Calu3 (cell line): ENCODE measurements around the gene CROCC2. TPM values are rescaled to one million over a fixed set of nuclear protein-coding genes. Genes with fewer than 3 reads are reported as not detected.

Experiments used
- BruUV-seq: library from RNA; stranded (reverse); fragments of 400-500 nt; replicated peaks from 2 replicates; lab custom pipeline; 2021; lab: Mats Ljungman, UMichigan
- CTCF ChIA-PET: fragments of 300-600 bp; sonication (Branson Sonifier 250); formaldehyde crosslinking; loops from one replicate; lab custom pipeline; 2022; ENCODE audit warnings: antibody characterized with exemption; lab: Charles Lee
- DNase-seq: peaks from one replicate; pipeline ENCODE4 v3.0.0; 2022
- H3K27ac Mint-ChIP-seq: one replicate; pipeline ENCODE4 v1.8.0; 2022; ENCODE audit warnings: mixed read lengths; ENCODE audit not compliant: unreplicated experiment
- H3K27me3 Mint-ChIP-seq: one replicate; pipeline ENCODE4 v1.8.0; 2022; ENCODE audit warnings: mixed read lengths; ENCODE audit not compliant: unreplicated experiment
- H3K36me3 Mint-ChIP-seq: one replicate; pipeline ENCODE4 v1.8.0; 2022; ENCODE audit warnings: mild to moderate bottlenecking, moderate library complexity, mixed read lengths; ENCODE audit not compliant: insufficient read depth, unreplicated experiment
- H3K4me1 Mint-ChIP-seq: one replicate; pipeline ENCODE4 v1.8.0; 2022; ENCODE audit warnings: mild to moderate bottlenecking, low read depth, mixed read lengths; ENCODE audit not compliant: unreplicated experiment
- H3K4me3 Mint-ChIP-seq: one replicate; pipeline ENCODE4 v1.8.0; 2022; ENCODE audit warnings: mild to moderate bottlenecking, low read depth, moderate library complexity, mixed read lengths; ENCODE audit not compliant: unreplicated experiment
- H3K9me3 Mint-ChIP-seq: one replicate; pipeline ENCODE4 v1.8.0; 2022; ENCODE audit warnings: low read depth, mixed read lengths; ENCODE audit not compliant: unreplicated experiment
- intact Hi-C: fragments of 100-400 bp; cut with micrococcal nuclease; formaldehyde crosslinking; loops from one replicate; pipeline ENCODE4 v1.10.0; 2022; ENCODE audit not compliant: unreplicated experiment
- total RNA-seq: library from RNA; stranded (reverse); gene quantifications from 2 replicates; pipeline ENCODE4 v1.2.3, GENCODE V29; 2022
- TF ChIP-seq, protein P1 (sequence below): fragments of 200-600 bp; IDR thresholded peaks from one replicate; pipeline ENCODE4 v1.8.0; 2022; ENCODE audit warnings: antibody characterized with exemption; ENCODE audit not compliant: unreplicated experiment

CROCC2 gene
- total RNA-seq, 1 experiment from 2014 or later = not detected

DNA sequence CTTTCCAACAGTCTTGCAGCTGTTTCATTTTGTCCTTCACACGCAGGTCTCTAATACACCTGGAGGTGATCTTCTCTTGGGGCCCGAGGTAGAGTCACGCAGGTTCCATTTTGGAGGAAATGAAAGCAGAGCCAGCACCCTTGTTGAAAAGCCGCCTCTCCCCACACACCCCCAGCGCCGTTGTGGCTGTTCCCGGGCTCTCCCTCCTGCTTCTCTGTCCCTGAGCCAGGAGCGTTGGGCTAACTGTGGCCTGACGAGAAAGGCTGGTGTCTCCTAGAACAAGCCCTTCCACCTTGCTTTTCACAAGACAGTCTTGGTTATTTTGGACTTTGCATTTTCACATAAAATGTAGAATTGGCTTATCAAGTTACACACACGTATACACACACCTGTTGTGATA lies 108.6 kb downstream of the CROCC2 start:
- DNase-seq = no peak
- Mint-ChIP-seq H3K36me3 (peaks cover 6% of the 10 kb centered on the region), H3K27me3 (peaks cover 7% of the 10 kb centered on the region), H3K4me3 (no peak overlapping the region), H3K9me3 (no peaks in the 10 kb centered on the region), H3K27ac (no peak overlapping the region), H3K4me1 (no peaks in the 10 kb centered on the region)
- CTCF ChIA-PET = no interaction called here
- intact Hi-C loops = no loop called here
- TF ChIP-seq, protein P1, sequence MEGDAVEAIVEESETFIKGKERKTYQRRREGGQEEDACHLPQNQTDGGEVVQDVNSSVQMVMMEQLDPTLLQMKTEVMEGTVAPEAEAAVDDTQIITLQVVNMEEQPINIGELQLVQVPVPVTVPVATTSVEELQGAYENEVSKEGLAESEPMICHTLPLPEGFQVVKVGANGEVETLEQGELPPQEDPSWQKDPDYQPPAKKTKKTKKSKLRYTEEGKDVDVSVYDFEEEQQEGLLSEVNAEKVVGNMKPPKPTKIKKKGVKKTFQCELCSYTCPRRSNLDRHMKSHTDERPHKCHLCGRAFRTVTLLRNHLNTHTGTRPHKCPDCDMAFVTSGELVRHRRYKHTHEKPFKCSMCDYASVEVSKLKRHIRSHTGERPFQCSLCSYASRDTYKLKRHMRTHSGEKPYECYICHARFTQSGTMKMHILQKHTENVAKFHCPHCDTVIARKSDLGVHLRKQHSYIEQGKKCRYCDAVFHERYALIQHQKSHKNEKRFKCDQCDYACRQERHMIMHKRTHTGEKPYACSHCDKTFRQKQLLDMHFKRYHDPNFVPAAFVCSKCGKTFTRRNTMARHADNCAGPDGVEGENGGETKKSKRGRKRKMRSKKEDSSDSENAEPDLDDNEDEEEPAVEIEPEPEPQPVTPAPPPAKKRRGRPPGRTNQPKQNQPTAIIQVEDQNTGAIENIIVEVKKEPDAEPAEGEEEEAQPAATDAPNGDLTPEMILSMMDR = no peak
- BruUV-seq = no TSS peak

DNA sequence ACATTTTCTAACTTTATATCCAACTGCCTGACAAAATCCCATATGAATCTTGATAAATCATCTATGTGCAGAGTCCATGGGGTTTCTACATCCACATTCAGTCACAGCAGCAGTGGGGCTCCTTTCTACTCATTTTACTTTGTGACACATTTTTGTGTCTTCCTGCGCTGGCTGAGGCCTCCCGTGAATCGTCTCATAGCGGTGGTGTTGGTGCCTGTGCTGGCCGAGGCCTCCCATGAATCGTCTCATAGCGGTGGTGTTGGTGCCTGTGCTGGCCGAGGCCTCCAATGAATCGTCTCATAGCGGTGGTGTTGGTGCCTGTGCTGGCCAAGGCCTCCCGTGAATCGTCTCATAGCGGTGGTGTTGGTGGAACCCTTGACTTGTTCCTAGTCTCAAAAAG lies 109.3 kb downstream of the CROCC2 start:
- Mint-ChIP-seq H3K27me3 (no peaks in the 10 kb centered on the region), H3K4me3 (no peak overlapping the region), H3K4me1 (no peaks in the 10 kb centered on the region), H3K36me3 (peaks cover under 1% of the 10 kb centered on the region), H3K27ac (no peak overlapping the region), H3K9me3 (no peaks in the 10 kb centered on the region)
- intact Hi-C loops = no loop called here
- BruUV-seq = no TSS peak
- CTCF ChIA-PET = no interaction called here
- DNase-seq = no peak
- TF ChIP-seq, protein P1 = no peak

DNA sequence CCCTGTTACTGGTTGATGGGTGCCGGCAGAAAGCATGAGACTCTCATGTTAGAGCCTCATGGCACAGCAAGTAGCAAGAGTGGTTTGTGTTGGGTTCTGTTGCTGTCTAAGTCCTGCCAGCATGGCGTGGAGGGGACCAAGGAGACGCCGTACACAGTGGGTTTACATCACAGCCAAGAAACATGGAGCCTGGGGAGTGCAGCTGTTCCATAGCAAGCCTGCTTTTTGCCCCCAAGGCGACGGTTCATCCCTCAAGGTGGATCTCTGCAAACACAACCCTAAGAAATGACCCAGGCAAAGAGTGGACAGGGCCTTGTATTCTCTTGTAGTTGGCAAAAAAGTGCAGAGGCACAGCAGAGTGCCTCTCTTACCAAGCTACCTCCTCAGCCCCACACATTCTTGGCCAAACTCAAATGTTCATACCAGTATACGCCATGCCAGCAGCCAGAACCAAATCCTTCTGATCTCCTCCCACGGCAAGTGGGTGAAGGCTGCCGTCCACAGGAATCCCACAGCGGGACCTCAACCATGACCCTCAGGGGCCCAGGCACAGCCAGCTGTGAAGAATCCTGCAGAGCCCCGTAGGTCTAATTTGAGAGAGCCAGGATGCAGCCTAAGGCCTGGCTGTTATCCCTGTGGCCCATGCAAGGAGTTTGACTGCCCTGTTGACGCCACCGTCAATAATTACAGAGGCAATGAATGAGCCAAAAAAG lies 111.2 kb downstream of the CROCC2 start:
- CTCF ChIA-PET = no interaction called here
- Mint-ChIP-seq H3K4me1 (no peaks in the 10 kb centered on the region), H3K27me3 (peaks cover 17% of the 10 kb centered on the region), H3K4me3 (no peak overlapping the region), H3K9me3 (peaks cover 6% of the 10 kb centered on the region), H3K36me3 (no peaks in the 10 kb centered on the region), H3K27ac (no peak overlapping the region)
- TF ChIP-seq, protein P1 = no peak
- intact Hi-C loops = no loop called here
- DNase-seq = no peak
- BruUV-seq = no TSS peak

DNA sequence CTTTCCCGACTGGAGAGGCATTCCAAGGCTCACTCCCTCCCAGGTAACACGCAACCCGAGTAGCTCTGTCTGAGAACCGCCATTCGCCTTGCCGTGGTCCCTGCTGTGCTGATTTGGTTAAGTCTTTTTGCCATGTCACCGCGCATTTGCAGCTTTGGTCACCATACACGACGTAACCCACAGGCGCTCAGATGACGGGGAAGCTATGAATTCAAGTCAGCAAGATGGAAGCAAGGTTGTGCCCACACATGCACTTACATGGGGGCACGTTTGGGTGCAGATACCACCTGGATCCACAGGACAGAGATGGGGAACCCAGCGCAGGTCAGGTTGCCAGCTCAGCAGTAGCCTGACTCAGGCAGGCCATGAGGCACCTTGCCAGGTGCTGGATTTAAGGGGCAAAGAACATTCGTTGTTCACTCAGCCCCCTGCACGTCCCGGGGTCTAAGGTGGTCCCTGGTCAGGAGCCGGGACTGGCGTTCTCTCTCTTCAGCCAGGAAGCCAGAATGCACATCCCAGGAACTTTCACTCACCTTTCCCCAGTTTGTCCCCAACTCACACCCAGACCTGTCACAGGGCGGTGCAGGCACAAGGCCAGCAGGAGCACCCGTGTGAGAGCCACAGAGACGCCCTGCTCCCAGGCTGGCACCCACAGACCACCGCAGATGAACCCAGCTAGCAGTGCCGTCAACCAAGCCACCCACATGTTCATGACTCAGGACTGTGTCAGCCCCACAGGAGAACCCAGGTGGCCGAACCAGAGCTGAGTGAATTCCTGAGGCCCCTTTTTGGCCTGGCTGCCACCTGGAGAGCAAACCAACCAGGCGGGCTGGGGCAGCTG lies 112.1 kb downstream of the CROCC2 start:
- no TSS peak for BruUV-seq
- intact Hi-C loops = no loop called here
- DNase-seq = no peak
- Mint-ChIP-seq H3K27me3 (peaks cover 24% of the 10 kb centered on the region), H3K9me3 (peaks cover 9% of the 10 kb centered on the region), H3K4me3 (no peak overlapping the region), H3K4me1 (no peaks in the 10 kb centered on the region), H3K27ac (no peak overlapping the region), H3K36me3 (no peaks in the 10 kb centered on the region)
- TF ChIP-seq, protein P1 = no peak
- CTCF ChIA-PET = interaction anchor here (0.5 kb wide), 1 partner anchor 60 kb away, joined by 3 read pairs; no protein-coding TSS in a partner anchor
